H54 (cell line): ENCODE data around the gene ICOSLG.
"Not testable (repeated sequence)": the region's sequence is repeated elsewhere in the genome, so short reads cannot be mapped to it uniquely, and the experiment has no call there.

Experiments used
- DNase-seq: peaks from one replicate; pipeline ENCODE4 v3.0.0; 2011; ENCODE audit warnings: low spot score, mixed read lengths; ENCODE audit not compliant: insufficient read length
- FAIRE-seq: peaks from 3 replicates; lab custom pipeline; 2011; peaks lifted over from hg19 to GRCh38; lab: Jason Lieb, UNC
- POLR2A ChIP-seq: IDR thresholded peaks from 2 replicates; pipeline ENCODE4 v1.6.1; 2011; ENCODE audit warnings: low read depth, mild to moderate bottlenecking, low read length

ICOSLG gene

GRCh38 chr21:44260066-44260465 lies 19.3 kb upstream of the ICOSLG start:
- FAIRE-seq = no peak
- TF ChIP-seq POLR2A = no peak
- DNase-seq = no peak

DNA sequence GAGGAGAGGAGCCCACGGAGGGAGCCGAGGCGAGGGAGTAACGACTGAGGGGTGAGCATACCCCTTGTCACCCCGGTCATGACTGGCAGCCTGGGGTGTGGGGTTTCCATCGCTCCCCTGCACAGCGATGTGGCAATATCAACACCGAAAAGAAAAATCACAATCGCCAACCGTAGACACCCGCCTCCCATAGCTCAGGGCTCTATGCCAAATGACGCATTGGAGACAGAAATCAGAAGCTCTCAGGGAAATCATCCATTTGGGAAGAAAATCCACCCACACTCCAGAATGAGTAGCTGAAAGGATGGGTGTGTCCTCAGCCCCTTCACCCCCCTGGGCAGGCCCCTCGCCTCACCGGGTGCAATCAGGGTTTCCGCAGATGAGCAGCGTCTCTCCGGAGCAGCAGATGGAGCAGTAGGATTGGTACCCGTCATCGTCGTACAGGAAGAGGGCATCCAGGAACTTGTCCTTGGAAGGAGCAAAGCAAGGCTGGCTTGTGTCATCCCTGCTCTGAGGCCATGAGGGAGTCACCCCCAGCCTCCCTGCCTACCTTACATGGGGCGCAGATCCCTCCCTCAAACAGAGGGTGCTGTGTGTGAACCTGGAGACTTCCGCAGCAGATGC lies 18.5 kb upstream of the ICOSLG start:
- no peak for FAIRE-seq
- DNase-seq = no peak

DNA sequence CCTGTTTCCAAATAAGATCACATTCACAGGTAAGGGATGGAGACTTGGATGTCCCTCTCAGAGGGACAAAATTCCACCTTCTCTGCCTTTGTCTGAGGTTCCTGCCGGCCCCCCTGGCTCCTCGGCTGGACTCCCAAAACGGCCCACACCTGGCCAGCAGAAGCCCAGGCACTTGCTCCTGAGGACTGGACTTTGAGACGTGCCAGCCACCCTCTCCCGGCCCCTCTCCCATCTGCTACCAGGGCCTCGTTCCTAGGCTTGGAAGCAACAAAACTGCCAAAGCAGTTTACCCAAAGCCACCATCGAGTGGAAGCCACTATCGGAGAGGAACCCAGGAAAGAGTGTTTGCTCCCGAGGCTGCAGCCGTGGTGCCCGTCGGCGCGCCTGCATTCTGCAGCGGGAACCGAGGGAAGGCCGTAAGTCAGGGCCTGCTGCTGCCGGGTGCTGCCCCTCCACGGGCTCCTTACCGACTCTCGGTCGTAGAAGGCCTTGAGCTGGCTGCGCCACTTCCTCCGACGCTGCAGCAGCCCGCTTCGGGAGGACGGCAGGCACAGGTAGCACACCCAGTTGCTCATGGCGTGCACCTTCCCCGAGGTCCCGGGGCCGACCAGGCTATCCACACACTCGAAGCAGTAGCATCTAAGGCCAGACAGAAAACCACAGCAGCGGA lies 17.4 kb upstream of the ICOSLG start:
- no peak for FAIRE-seq
- no peak for TF ChIP-seq POLR2A

More for the DNA sequence above, 18.5 kb upstream of the ICOSLG start:
- TF ChIP-seq POLR2A = no peak

DNA sequence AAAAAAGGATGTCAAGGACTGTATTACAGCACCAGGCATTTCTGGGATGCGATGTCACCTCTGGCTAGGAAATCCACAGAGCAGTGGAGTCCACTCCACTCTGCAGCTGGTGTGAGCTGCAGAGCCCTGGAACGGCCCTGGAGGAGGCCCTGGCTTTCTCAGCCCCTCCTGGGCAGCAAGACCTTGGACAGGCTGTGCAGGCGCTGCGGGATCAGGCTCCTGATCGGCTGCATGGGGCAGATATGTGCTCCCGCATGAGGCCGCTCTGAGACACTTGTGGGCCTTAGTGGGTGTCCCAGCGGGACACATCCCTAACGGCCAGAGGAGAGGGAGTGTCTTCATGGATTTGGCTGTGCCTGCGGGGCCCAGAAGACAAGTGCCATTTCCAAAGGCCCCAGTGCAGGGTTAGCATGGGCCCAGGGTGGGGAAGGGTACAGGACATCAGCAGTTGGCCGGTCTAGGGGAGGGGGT lies 14.8 kb upstream of the ICOSLG start:
- no peak for TF ChIP-seq POLR2A
- FAIRE-seq (no peak), DNase-seq (peak; percentile 51)

More for the DNA sequence above, 17.4 kb upstream of the ICOSLG start:
- DNase-seq = no peak

- TF ChIP-seq POLR2A = no peak
- FAIRE-seq (no peak), DNase-seq (no peak)
Observed at GRCh38 chr21:44253832-44254710, 13.3 kb upstream of the ICOSLG start.

- DNase-seq, FAIRE-seq: not testable (repeated sequence)
Observed at GRCh38 chr21:44249204-44250037, 8.7 kb upstream of the ICOSLG start.

GRCh38 chr21:44247904-44248303 lies 7.2 kb upstream of the ICOSLG start:
- not testable (repeated sequence) for FAIRE-seq, DNase-seq

DNA sequence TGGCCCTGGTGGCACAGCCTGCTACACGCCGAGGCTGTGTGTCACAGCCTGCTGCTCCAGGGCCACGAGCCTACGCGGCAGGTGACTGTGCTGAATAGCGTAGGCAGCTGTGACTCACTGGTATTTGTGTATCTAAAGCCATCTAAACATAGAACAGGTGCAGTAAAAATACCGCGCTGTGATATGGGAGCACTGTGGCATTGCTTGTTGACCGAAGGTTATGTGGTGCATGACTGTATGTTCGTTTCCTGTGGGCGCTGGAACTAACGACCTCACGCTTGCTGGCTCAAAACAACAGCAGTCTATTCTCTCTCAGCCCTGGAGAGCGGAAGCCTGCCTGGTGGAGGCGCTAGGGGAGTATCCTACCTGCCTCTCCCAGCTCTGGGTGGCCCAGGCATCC lies 3.2 kb upstream of the ICOSLG start:
- DNase-seq, FAIRE-seq: not testable (repeated sequence)

DNA sequence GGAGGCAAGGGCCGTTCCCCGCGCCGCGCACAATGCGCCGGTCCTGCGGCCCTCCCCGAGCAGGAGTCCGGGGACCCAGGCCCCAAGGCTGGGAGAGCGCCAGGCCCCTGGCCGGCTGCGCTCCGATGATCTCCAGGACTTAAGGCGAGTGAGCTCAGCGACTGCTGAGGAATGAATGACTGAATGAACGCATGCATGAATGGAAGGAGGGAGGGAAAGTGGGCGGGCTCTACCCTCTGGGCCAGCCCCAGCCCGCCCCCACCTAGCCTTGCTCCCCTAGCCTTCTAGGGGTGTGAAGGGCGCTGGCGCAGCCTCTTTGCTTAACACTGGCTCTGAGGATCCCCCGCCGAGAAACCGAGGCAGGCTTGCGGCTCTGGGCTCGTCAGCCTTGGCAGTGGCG lies 538 bp upstream of the ICOSLG start:
- FAIRE-seq, DNase-seq: not testable (repeated sequence)

- FAIRE-seq, DNase-seq: not testable (repeated sequence)
Observed at GRCh38 chr21:44240353-44240752, 390 bp downstream of the ICOSLG start.

DNA sequence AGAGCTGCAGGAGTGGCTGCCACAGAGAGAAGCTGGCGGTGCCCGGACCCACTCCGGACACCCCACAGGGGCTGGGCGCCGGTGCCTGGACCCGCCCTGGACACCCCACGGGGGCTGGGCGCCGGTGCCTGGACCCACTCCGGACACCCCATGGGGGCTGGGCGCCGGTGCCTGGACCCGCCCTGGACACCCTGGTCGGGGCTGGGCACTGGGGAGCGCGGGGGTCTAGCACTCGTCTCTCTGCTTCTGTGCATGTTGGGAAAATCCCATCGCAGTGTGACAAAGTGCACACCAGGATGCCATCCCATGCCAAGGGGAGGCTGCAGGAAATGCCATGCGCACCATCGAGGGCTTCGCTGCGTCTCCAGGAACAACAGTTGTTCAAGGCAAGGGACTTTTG lies 11.2 kb downstream of the ICOSLG start:
- FAIRE-seq, DNase-seq: not testable (repeated sequence)

DNA sequence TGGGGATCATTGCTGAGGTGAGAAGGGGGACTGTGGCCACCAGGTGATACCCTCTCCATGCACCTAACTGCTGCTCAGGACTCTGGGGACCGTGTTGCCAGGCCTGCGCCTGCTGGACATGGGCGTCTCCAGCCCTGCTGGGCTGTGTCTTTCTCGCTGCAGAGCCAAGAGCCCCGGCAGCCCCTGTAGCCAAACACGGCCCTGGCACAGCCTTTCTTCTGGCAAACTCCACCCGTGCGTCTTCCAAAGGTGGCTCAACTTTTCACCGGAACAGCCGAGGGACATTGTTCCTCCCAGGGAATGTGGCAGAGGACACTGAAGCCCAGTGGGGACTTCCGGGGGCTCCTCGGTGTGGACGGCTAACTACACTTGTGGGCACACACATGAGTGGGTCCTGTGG lies 12.6 kb downstream of the ICOSLG start:
- FAIRE-seq, DNase-seq: not testable (repeated sequence)

DNA sequence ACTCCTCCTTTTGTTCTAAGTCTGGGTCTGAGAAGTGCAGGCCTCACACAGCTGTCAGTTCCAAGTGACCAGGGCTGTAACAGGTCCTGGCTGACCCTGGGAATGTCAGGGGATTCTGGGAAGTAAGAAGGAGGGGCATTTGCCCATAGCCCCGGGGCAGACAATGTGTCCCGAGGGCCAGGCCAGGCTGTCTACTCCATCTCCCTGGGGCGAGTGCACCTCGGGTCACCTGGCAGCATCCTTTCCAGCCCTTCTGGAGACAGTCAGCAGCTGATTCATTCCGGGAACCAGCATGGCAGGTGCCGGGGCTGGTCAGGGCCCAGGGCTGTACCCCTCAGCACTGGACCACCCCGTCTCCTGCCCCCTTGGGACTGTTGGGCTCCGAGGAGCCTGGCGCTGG lies 13.1 kb downstream of the ICOSLG start:
- not testable (repeated sequence) for DNase-seq, FAIRE-seq

- not testable (repeated sequence) for FAIRE-seq, DNase-seq
Observed at GRCh38 chr21:44225605-44226004, 15.1 kb downstream of the ICOSLG start.

DNA sequence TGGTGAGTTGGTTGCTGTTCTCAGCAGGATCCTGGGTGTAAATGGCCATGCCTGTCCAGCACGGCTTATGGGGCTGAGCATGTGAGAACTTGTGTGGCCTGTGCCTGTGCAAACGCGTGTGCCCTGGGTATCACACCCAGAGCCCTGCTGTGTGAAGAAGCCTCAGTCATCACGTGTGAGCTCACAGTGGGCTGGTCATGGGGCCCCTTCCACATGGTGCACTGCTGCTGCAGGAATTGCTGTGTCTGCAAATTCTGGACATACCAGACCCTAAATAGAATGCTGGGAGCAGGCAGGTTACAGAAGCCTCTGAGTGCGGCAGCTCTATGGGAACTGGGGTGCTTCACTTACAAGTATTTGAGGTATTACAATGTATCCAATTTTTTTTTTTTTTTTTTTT lies 17.4 kb downstream of the ICOSLG start:
- FAIRE-seq, DNase-seq: not testable (repeated sequence)

- not testable (repeated sequence) for DNase-seq, FAIRE-seq
Observed at GRCh38 chr21:44220674-44221073, 20.1 kb downstream of the ICOSLG start.

GRCh38 chr21:44218461-44218860 lies 22.3 kb downstream of the ICOSLG start:
- FAIRE-seq, DNase-seq: not testable (repeated sequence)

GRCh38 chr21:44211978-44212377 lies 28.8 kb downstream of the ICOSLG start:
- not testable (repeated sequence) for DNase-seq, FAIRE-seq

DNA sequence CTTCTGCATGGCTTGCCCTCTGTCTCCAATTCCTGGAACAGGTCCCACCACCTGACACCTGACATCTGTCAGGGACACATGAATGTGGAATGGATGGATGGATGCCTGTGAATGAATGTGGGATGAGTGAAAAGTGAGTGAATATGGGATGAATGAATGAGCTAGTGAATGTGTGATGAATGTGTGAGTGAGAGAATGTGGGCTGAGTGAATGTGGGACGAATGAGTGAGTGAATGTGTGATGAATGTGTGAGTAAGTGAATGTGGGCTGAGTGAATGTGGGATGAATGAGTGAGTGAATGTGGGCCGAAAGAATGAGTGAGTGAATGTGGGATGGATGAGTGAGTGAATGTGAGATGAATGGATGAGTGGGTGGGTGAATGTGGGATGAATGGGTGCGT lies 29.2 kb downstream of the ICOSLG start:
- FAIRE-seq, DNase-seq: not testable (repeated sequence)
